ENCODE measurements around the gene ROBO1.

Gene ROBO1

DNA sequence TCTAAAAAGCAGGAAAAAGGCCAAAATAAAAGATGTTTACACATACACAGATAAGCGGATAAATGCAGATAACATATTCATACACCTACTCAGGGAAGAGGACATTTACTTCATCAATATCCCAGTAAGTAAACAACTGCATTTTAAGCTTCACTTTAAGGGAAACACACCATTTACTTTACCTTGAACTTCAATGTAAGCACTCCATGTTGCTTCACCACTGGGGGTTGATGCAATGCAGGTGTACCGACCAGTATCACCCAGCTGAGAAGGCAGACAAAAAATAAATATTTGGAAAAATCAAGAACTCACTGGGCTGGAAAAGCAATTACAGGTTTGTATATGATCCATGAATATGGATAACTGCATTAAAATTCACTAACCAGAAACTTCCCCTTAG lies 1099.5 kb downstream of the ROBO1 start:
- H3K36me3 Mint-ChIP-seq = no peaks in the 10 kb centered on the region
- no peaks in the 10 kb centered on the region for H3K27me3 Mint-ChIP-seq
- H3K27ac Mint-ChIP-seq = no peak overlapping the region
- H3K4me3 Mint-ChIP-seq = no peak overlapping the region
- no peaks in the 10 kb centered on the region for H3K9me3 Mint-ChIP-seq (ENCODE audit: low read depth)
- H3K4me1 Mint-ChIP-seq (ENCODE audit: low read depth) = no peaks in the 10 kb centered on the region

DNA sequence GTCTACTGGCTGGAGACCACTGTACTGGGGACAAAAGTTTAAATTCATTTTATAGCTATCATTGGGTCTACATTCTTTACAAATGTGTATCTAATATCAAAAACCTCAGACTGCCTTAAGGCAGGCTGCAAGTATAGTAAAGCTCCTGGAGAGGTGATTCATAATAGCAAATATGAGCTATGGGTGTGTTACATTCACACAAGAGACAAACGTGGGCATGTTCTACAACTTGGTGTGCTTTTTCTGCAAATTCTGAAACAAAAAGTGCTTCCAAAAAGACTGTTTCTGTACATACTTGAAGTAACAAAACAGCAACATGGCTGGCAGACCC lies 1101.4 kb downstream of the ROBO1 start:
- no peak overlapping the region for H3K4me3 Mint-ChIP-seq
- H3K36me3 Mint-ChIP-seq = no peaks in the 10 kb centered on the region
- H3K9me3 Mint-ChIP-seq (ENCODE audit: low read depth) = no peaks in the 10 kb centered on the region
- H3K27ac Mint-ChIP-seq = no peak overlapping the region
- H3K4me1 Mint-ChIP-seq (ENCODE audit: low read depth) = no peaks in the 10 kb centered on the region
- H3K27me3 Mint-ChIP-seq = no peaks in the 10 kb centered on the region

GRCh38 chr3:78665776-78666469 lies 1101.9 kb downstream of the ROBO1 start:
- no peaks in the 10 kb centered on the region for H3K9me3 Mint-ChIP-seq (ENCODE audit: low read depth)
- H3K4me3 Mint-ChIP-seq = no peak overlapping the region
- no peaks in the 10 kb centered on the region for H3K4me1 Mint-ChIP-seq (ENCODE audit: low read depth)
- no peaks in the 10 kb centered on the region for H3K36me3 Mint-ChIP-seq
- H3K27me3 Mint-ChIP-seq = no peaks in the 10 kb centered on the region
- H3K27ac Mint-ChIP-seq = no peak overlapping the region

GRCh38 chr3:78665101-78665500 lies 1102.7 kb downstream of the ROBO1 start:
- H3K9me3 Mint-ChIP-seq (ENCODE audit: low read depth) = no peaks in the 10 kb centered on the region
- H3K27me3 Mint-ChIP-seq = no peaks in the 10 kb centered on the region
- H3K4me3 Mint-ChIP-seq = no peak overlapping the region
- no peaks in the 10 kb centered on the region for H3K4me1 Mint-ChIP-seq (ENCODE audit: low read depth)
- H3K36me3 Mint-ChIP-seq = no peaks in the 10 kb centered on the region
- H3K27ac Mint-ChIP-seq = no peak overlapping the region

DNA sequence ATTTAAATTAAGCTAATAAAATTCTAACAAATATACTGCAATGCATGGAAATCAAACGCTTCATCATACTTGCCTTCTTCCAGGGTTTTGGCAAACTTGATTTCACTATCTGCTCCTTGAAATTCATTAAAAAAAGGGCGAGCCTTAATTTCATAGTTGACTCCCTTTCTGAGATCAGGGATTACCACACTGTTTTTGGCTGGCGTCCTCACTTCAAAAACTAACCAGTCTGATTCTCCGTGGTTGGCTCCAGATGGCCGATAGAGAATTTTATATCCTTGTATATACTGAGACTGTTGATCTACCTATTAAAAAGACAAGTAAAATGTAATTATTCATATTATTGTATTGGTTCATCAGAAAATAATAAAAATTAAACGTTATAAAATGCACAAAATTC lies 1106.8 kb downstream of the ROBO1 start:
- Mint-ChIP-seq H3K27ac (no peak overlapping the region), H3K36me3 (no peaks in the 10 kb centered on the region), H3K9me3 (ENCODE audit: low read depth) (no peaks in the 10 kb centered on the region), H3K27me3 (no peaks in the 10 kb centered on the region), H3K4me1 (ENCODE audit: low read depth) (no peaks in the 10 kb centered on the region), H3K4me3 (no peak overlapping the region)

DNA sequence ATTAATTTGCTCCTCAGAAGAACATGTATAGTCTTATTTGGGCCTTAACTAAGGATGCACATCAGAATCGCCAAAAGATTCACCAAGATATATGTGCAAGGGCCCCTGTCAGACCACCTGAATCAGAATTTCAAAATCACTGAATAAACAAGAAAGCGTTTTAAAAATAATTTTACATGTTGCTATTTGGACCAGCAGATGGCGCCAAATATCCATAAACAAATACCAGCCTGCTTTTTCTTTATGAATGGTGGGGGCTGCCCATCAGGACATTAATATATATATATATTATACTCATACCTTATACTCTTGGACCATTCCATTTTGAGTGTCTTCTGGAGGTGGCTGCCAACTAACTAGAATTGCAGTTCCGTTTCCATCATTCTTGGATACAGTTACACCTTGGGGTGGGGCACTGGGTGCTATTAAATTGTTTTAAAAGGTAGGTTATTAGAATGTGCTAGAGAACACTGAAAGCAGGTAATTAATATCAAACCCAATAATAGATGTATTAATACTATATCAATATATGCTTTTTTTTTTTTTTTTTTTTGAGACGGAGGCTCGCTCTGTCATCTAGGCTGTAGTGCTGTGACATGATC lies 1108.3 kb downstream of the ROBO1 start:
- no peaks in the 10 kb centered on the region for H3K27me3 Mint-ChIP-seq
- H3K27ac Mint-ChIP-seq = no peak overlapping the region
- no peaks in the 10 kb centered on the region for H3K36me3 Mint-ChIP-seq
- no peaks in the 10 kb centered on the region for H3K4me1 Mint-ChIP-seq (ENCODE audit: low read depth)
- H3K4me3 Mint-ChIP-seq = no peak overlapping the region
- H3K9me3 Mint-ChIP-seq (ENCODE audit: low read depth) = no peaks in the 10 kb centered on the region

GRCh38 chr3:78647726-78648125 lies 1120.1 kb downstream of the ROBO1 start:
- no peaks in the 10 kb centered on the region for H3K27me3 Mint-ChIP-seq
- no peaks in the 10 kb centered on the region for H3K4me1 Mint-ChIP-seq (ENCODE audit: low read depth)
- no peak overlapping the region for H3K4me3 Mint-ChIP-seq
- no peaks in the 10 kb centered on the region for H3K9me3 Mint-ChIP-seq (ENCODE audit: low read depth)
- H3K27ac Mint-ChIP-seq = no peak overlapping the region
- no peaks in the 10 kb centered on the region for H3K36me3 Mint-ChIP-seq

GRCh38 chr3:78645628-78646310 lies 1122.0 kb downstream of the ROBO1 start:
- no peak overlapping the region for H3K27ac Mint-ChIP-seq
- H3K27me3 Mint-ChIP-seq = no peaks in the 10 kb centered on the region
- no peaks in the 10 kb centered on the region for H3K36me3 Mint-ChIP-seq
- no peaks in the 10 kb centered on the region for H3K4me1 Mint-ChIP-seq (ENCODE audit: low read depth)
- H3K9me3 Mint-ChIP-seq (ENCODE audit: low read depth) = no peaks in the 10 kb centered on the region
- no peak overlapping the region for H3K4me3 Mint-ChIP-seq

DNA sequence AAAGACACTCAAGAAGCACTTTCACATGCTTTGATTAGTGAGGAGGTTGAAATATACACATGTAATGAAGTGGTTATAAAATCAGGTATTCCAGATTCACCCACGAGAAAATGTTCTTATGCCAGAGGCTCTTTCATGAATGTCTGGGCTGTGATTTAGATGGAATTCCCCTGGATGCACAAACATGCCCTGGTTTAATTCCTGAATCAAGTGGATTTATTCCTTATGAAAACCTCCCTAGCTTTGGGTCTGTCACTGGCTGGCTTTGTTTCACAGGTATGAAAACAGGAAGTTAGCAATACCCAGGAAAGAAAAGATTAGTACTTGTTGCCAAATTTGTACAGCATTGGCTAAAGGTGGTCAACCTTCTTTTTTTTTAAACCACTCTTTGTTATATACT lies 1123.0 kb downstream of the ROBO1 start:
- no peak overlapping the region for H3K27ac Mint-ChIP-seq
- H3K36me3 Mint-ChIP-seq = no peaks in the 10 kb centered on the region
- H3K4me3 Mint-ChIP-seq = no peak overlapping the region
- H3K27me3 Mint-ChIP-seq = no peaks in the 10 kb centered on the region
- no peaks in the 10 kb centered on the region for H3K4me1 Mint-ChIP-seq (ENCODE audit: low read depth)
- no peaks in the 10 kb centered on the region for H3K9me3 Mint-ChIP-seq (ENCODE audit: low read depth)

GRCh38 chr3:78642226-78643035 lies 1125.4 kb downstream of the ROBO1 start:
- no peaks in the 10 kb centered on the region for H3K9me3 Mint-ChIP-seq (ENCODE audit: low read depth)
- H3K4me1 Mint-ChIP-seq (ENCODE audit: low read depth) = no peaks in the 10 kb centered on the region
- H3K27me3 Mint-ChIP-seq = no peaks in the 10 kb centered on the region
- H3K36me3 Mint-ChIP-seq = no peaks in the 10 kb centered on the region
- H3K4me3 Mint-ChIP-seq = no peak overlapping the region
- no peak overlapping the region for H3K27ac Mint-ChIP-seq

GRCh38 chr3:78641703-78642102 lies 1126.1 kb downstream of the ROBO1 start:
- H3K27ac Mint-ChIP-seq = no peak overlapping the region

DNA sequence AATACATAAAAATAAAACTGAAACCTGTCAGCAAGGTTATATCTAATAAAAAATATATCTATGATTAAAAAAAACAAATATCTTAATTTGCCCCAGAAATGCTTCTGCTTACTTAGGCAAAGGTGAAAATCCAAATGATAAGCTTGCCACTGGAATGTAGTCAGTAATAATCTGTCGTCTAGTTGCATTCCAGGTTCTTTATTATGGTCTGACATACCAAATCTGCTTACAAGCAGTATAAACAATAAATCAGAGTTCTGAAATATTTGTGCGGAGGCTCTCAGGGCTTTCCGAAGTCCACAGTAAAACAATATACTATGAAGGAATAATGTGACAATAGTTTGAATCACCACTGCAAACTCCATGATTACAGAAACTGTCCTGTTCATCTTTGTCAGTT lies 1133.5 kb downstream of the ROBO1 start:
- Mint-ChIP-seq H3K9me3 (ENCODE audit: low read depth) (no peaks in the 10 kb centered on the region), H3K27me3 (no peaks in the 10 kb centered on the region), H3K36me3 (no peaks in the 10 kb centered on the region), H3K4me3 (no peak overlapping the region), H3K27ac (no peak overlapping the region), H3K4me1 (ENCODE audit: low read depth) (no peaks in the 10 kb centered on the region)

More at GRCh38 chr3:78641703-78642102, 1126.1 kb downstream of the ROBO1 start:
- no peak overlapping the region for H3K4me3 Mint-ChIP-seq
- H3K4me1 Mint-ChIP-seq (ENCODE audit: low read depth) = no peaks in the 10 kb centered on the region
- H3K27me3 Mint-ChIP-seq = no peaks in the 10 kb centered on the region
- H3K36me3 Mint-ChIP-seq = no peaks in the 10 kb centered on the region
- no peaks in the 10 kb centered on the region for H3K9me3 Mint-ChIP-seq (ENCODE audit: low read depth)

GRCh38 chr3:78633626-78634025 lies 1134.2 kb downstream of the ROBO1 start:
- Mint-ChIP-seq H3K4me3 (no peak overlapping the region), H3K9me3 (ENCODE audit: low read depth) (peaks cover 1% of the 10 kb centered on the region), H3K27ac (no peak overlapping the region), H3K36me3 (no peaks in the 10 kb centered on the region), H3K4me1 (ENCODE audit: low read depth) (no peaks in the 10 kb centered on the region), H3K27me3 (no peaks in the 10 kb centered on the region)

DNA sequence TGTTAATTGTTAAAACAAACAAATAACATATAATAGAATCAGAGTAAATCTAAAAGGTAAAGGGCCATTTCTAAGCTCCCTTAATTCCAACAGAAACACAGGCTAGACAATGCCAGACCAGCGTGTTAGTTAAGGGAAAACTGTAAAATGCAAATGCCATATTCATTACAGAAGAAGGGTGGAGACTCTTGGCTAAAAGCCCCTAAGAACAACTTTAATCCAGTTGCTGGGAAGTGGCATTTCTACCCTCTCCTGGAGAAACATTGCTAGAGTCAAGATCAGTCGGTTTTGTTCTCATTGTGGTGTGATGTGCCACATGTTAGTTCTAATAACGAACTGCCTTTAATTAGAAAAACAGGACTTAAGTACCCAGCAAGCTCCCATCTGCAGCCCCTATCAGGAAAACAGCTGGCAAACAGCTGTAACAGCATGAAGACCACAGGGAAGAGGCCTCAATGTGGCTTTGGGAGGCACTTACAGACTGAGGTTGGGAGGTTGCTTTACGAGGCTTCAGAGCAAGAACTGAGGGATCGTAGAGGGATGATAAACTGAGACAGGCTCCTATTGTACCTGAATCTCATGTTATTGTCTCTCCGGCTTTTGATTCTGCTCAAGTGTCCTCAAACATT lies 1134.8 kb downstream of the ROBO1 start:
- Mint-ChIP-seq H3K27me3 (no peaks in the 10 kb centered on the region), H3K36me3 (no peaks in the 10 kb centered on the region), H3K4me3 (no peak overlapping the region), H3K9me3 (ENCODE audit: low read depth) (peaks cover 6% of the 10 kb centered on the region), H3K27ac (no peak overlapping the region), H3K4me1 (ENCODE audit: low read depth) (no peaks in the 10 kb centered on the region)

- H3K4me1 Mint-ChIP-seq (ENCODE audit: low read depth) = no peaks in the 10 kb centered on the region
- no peaks in the 10 kb centered on the region for H3K27me3 Mint-ChIP-seq
- H3K4me3 Mint-ChIP-seq = no peak overlapping the region
- H3K27ac Mint-ChIP-seq = no peak overlapping the region
- H3K36me3 Mint-ChIP-seq = no peaks in the 10 kb centered on the region
- H3K9me3 Mint-ChIP-seq (ENCODE audit: low read depth) = peaks cover 6% of the 10 kb centered on the region
Measured at GRCh38 chr3:78629544-78629943, 1138.3 kb downstream of the ROBO1 start.
